ENCODE data around the gene CDK9.

The CDK9 gene

GRCh38 chr9:127781806-127782205 is 4.0 kb upstream of the CDK9 start:
- peaks cover 7% of the 10 kb centered on the region for H3K4me1 ChIP-seq (ENCODE audit: control insufficient read depth, insufficient read depth, low read length, unreplicated experiment)
- no peaks in the 10 kb centered on the region for H3K36me3 ChIP-seq (ENCODE audit: insufficient read depth, low read length)
- no peak overlapping the region for H3K27ac ChIP-seq (ENCODE audit: low read depth, low read length)
- H2AFZ ChIP-seq (ENCODE audit: low read length, unreplicated experiment) = no peak overlapping the region
- H3K27me3 ChIP-seq (ENCODE audit: insufficient read depth, low read length) = no peaks in the 10 kb centered on the region
- no peak overlapping the region for H3K4me3 ChIP-seq (ENCODE audit: low read depth, low read length)
- H3K79me2 ChIP-seq (ENCODE audit: control insufficient read depth, insufficient read depth, low read length, unreplicated experiment) = peaks cover 10% of the 10 kb centered on the region

DNA sequence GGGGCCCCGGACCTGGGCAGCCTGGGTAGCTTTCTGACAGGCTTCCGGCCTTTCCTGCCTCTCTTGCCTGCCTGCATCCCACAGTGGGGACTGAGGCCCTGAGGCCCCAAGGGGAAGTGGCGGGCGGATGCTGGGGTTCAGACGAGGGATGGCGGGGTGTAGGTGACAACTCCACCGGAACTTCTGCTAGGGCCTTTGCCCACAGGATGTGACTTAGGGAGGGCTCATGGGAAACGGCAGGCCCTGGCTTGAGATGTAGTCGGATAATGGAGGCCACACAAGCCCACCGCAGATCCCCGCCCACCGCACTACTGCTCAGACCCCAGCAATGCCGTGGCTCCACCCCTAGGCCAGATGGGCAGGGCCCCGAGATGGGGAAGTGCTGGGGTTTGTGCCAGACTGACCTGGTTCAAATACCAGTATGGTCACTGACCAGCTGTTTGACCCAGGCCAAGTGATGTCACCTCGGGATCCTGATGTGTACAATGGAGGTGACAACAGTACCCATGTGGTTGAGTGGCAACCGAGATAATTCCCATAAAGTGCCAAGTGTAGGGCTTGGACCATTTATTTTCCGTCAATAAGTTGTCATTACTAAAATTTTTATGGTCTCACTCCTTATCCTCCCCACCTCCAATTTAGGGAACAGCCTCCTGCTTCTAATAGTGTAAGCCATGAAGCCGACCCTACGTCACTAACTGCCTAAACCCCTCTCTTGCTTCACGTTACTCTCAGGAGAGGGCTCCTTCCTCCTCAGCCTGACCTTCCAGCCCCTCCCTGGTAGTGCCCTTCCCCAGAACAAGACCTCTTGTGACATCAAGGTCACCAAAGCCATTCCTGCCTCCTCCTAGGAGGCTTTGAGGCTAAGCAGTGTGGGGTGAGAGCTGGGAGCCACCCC is 2.5 kb upstream of the CDK9 start:
- H2AFZ ChIP-seq (ENCODE audit: low read length, unreplicated experiment) = no peak overlapping the region

DNA sequence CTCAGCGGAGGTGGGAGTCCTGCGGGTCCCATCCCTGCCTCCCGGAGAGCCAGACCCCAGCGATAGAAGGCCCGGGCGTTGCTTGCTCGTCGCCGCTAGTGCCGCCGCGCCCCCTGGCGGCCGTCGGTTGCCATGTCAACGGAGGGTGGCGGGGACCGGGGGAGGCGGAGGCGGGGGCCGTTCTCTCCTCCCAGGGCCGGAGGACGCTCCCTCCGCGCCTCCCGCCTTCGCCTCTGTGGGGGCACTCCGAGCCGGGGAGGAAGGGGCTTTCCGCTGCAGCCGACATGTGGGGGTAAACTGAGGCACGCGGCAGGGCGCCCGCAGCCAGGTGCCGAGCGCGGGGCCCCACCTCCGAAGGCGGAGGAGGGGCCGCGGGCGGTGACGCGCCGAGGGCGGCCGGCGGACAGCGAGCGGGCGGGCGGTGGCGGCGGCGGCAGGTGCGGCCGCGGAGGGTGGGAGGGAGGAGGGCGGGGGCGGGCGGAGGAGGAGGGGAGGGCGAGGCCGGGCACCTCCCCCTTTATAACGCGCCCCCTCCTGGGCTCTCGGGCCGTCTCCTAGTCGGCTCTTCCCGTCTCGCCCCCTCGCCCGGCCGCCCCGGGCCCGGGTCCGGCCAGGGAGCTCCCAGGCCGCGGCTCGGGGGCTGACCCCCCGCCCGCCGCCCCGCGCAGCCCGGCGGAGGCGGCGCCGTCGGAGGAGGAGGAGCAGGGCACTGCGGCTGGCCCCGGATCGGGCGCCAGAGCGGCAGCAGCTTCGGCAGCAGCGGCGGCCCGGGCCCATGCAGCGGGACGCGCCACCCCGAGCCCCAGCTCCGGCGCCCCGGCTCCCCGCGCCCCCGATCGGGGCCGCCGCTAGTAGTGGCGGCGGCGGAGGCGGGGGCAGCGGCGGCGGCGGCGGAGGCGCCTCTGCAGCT is 556 bp upstream of the CDK9 start:
- H3K27me3 ChIP-seq (ENCODE audit: insufficient read depth, low read length) = no peaks in the 10 kb centered on the region
- peak overlapping the region; percentile 79 for H2AFZ ChIP-seq (ENCODE audit: low read length, unreplicated experiment)
- peak overlapping the region; percentile 93 for H3K4me3 ChIP-seq (ENCODE audit: low read depth, low read length)
- peaks cover 17% of the 10 kb centered on the region for H3K4me1 ChIP-seq (ENCODE audit: control insufficient read depth, insufficient read depth, low read length, unreplicated experiment)
- H3K27ac ChIP-seq (ENCODE audit: low read depth, low read length) = peak overlapping the region; percentile 47; the same call in 1 of the 2 replicates
- peaks cover 42% of the 10 kb centered on the region for H3K79me2 ChIP-seq (ENCODE audit: control insufficient read depth, insufficient read depth, low read length, unreplicated experiment)
- peaks cover 24% of the 10 kb centered on the region for H3K36me3 ChIP-seq (ENCODE audit: insufficient read depth, low read length)

More for the DNA sequence above, 2.5 kb upstream of the CDK9 start:
- Histone ChIP-seq H3K4me1 (ENCODE audit: control insufficient read depth, insufficient read depth, low read length, unreplicated experiment) (peaks cover 17% of the 10 kb centered on the region), H3K4me3 (ENCODE audit: low read depth, low read length) (no peak overlapping the region), H3K27me3 (ENCODE audit: insufficient read depth, low read length) (no peaks in the 10 kb centered on the region), H3K36me3 (ENCODE audit: insufficient read depth, low read length) (peaks cover 10% of the 10 kb centered on the region; the same call in 1 of the 2 replicates), H3K79me2 (ENCODE audit: control insufficient read depth, insufficient read depth, low read length, unreplicated experiment) (peaks cover 25% of the 10 kb centered on the region), H3K27ac (ENCODE audit: low read depth, low read length) (no peak overlapping the region)

- Histone ChIP-seq H3K4me1 (ENCODE audit: control insufficient read depth, insufficient read depth, low read length, unreplicated experiment) (peaks cover 13% of the 10 kb centered on the region), H2AFZ (ENCODE audit: low read length, unreplicated experiment) (no peak overlapping the region), H3K79me2 (ENCODE audit: control insufficient read depth, insufficient read depth, low read length, unreplicated experiment) (peaks cover 46% of the 10 kb centered on the region), H3K27ac (ENCODE audit: low read depth, low read length) (peak overlapping the region; percentile 92), H3K36me3 (ENCODE audit: insufficient read depth, low read length) (peaks cover 26% of the 10 kb centered on the region), H3K27me3 (ENCODE audit: insufficient read depth, low read length) (no peaks in the 10 kb centered on the region), H3K4me3 (ENCODE audit: low read depth, low read length) (peak overlapping the region; percentile 93)
Measured at GRCh38 chr9:127786773-127787104, 905 bp downstream of the CDK9 start.

GRCh38 chr9:127788337-127789011 is 2.6 kb downstream of the CDK9 start:
- H3K27me3 ChIP-seq (ENCODE audit: insufficient read depth, low read length) = no peaks in the 10 kb centered on the region
- peaks cover 30% of the 10 kb centered on the region for H3K36me3 ChIP-seq (ENCODE audit: insufficient read depth, low read length)
- peaks cover 13% of the 10 kb centered on the region for H3K4me1 ChIP-seq (ENCODE audit: control insufficient read depth, insufficient read depth, low read length, unreplicated experiment)
- H3K4me3 ChIP-seq (ENCODE audit: low read depth, low read length) = no peak overlapping the region
- peaks cover 46% of the 10 kb centered on the region for H3K79me2 ChIP-seq (ENCODE audit: control insufficient read depth, insufficient read depth, low read length, unreplicated experiment)
- no peak overlapping the region for H3K27ac ChIP-seq (ENCODE audit: low read depth, low read length)
- H2AFZ ChIP-seq (ENCODE audit: low read length, unreplicated experiment) = no peak overlapping the region

- no peaks in the 10 kb centered on the region for H3K27me3 ChIP-seq (ENCODE audit: insufficient read depth, low read length)
- no peak overlapping the region for H2AFZ ChIP-seq (ENCODE audit: low read length, unreplicated experiment)
- no peak overlapping the region for H3K27ac ChIP-seq (ENCODE audit: low read depth, low read length)
- no peak overlapping the region for H3K4me3 ChIP-seq (ENCODE audit: low read depth, low read length)
- peaks cover 30% of the 10 kb centered on the region for H3K36me3 ChIP-seq (ENCODE audit: insufficient read depth, low read length)
- peaks cover 46% of the 10 kb centered on the region for H3K79me2 ChIP-seq (ENCODE audit: control insufficient read depth, insufficient read depth, low read length, unreplicated experiment)
- peaks cover 13% of the 10 kb centered on the region for H3K4me1 ChIP-seq (ENCODE audit: control insufficient read depth, insufficient read depth, low read length, unreplicated experiment)
Measured at GRCh38 chr9:127789179-127789578, 3.3 kb downstream of the CDK9 start.

GRCh38 chr9:127790094-127790855 is 4.4 kb downstream of the CDK9 start:
- Histone ChIP-seq H3K4me3 (ENCODE audit: low read depth, low read length) (no peak overlapping the region), H3K27me3 (ENCODE audit: insufficient read depth, low read length) (no peaks in the 10 kb centered on the region), H2AFZ (ENCODE audit: low read length, unreplicated experiment) (no peak overlapping the region), H3K27ac (ENCODE audit: low read depth, low read length) (no peak overlapping the region), H3K36me3 (ENCODE audit: insufficient read depth, low read length) (peaks cover 30% of the 10 kb centered on the region), H3K4me1 (ENCODE audit: control insufficient read depth, insufficient read depth, low read length, unreplicated experiment) (peaks cover 13% of the 10 kb centered on the region), H3K79me2 (ENCODE audit: control insufficient read depth, insufficient read depth, low read length, unreplicated experiment) (peaks cover 46% of the 10 kb centered on the region)

GRCh38 chr9:127791085-127791484 is 5.3 kb downstream of the CDK9 start:
- no peak overlapping the region for H3K4me3 ChIP-seq (ENCODE audit: low read depth, low read length)
- no peak overlapping the region for H3K27ac ChIP-seq (ENCODE audit: low read depth, low read length)
- H3K4me1 ChIP-seq (ENCODE audit: control insufficient read depth, insufficient read depth, low read length, unreplicated experiment) = peaks cover 13% of the 10 kb centered on the region
- H2AFZ ChIP-seq (ENCODE audit: low read length, unreplicated experiment) = no peak overlapping the region
- no peaks in the 10 kb centered on the region for H3K27me3 ChIP-seq (ENCODE audit: insufficient read depth, low read length)
- peaks cover 30% of the 10 kb centered on the region for H3K36me3 ChIP-seq (ENCODE audit: insufficient read depth, low read length)
- peaks cover 43% of the 10 kb centered on the region for H3K79me2 ChIP-seq (ENCODE audit: control insufficient read depth, insufficient read depth, low read length, unreplicated experiment)

DNA sequence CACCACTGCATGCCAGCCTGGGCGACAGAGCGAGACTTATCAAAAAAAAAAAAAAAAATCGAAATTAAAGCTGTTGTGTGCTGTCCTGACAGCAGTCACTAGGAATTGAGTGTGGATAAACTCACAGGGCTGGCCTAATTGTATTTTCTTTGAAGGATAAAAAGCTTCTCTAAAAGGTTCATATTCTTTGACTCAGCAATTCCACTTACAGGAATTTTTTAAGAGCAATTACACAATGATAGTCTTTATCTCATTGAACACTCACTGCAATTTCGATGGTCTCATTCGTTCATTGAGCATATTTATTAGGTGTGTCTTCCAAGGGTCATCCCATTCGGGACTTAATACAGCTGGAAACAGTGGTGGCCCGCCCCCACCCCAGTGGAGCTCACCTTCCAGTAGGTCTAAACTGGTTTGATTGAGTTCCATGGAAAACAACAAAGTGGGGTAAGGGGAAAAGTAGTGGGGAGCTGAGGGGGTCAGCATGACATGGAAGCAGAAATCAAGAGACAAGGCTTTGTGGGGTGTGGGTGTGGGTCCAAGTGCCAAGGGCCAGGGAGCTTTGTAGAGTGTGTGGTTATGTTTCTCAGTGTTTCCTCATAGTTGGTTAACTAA is 6.7 kb downstream of the CDK9 start:
- Histone ChIP-seq H3K27ac (ENCODE audit: low read depth, low read length) (peak overlapping the region; percentile 57; the same call in 1 of the 2 replicates), H3K79me2 (ENCODE audit: control insufficient read depth, insufficient read depth, low read length, unreplicated experiment) (peaks cover 29% of the 10 kb centered on the region), H3K4me3 (ENCODE audit: low read depth, low read length) (no peak overlapping the region), H3K4me1 (ENCODE audit: control insufficient read depth, insufficient read depth, low read length, unreplicated experiment) (peaks cover 12% of the 10 kb centered on the region), H3K36me3 (ENCODE audit: insufficient read depth, low read length) (peaks cover 28% of the 10 kb centered on the region), H2AFZ (ENCODE audit: low read length, unreplicated experiment) (no peak overlapping the region), H3K27me3 (ENCODE audit: insufficient read depth, low read length) (no peaks in the 10 kb centered on the region)

Data from ACC112 (cell line).